Neural cell (in vitro differentiated cells): ENCODE data around the gene TMEM79. TPM values are rescaled to one million over a fixed set of nuclear protein-coding genes. Genes with fewer than 3 reads are reported as not detected.
A peak's percentile ranks its signal among the peaks of the same experiment; 100 is the strongest.

Experiments
- H2AFZ ChIP-seq: fragments of 200-600, 300-800 bp; sonication (generic), shearing (Covaris generic); 2 replicates; pipeline ENCODE4 v1.6.0; 2014; ENCODE audit warnings: low read depth, mild to moderate bottlenecking, antibody characterized with exemption, low read length, moderate library complexity
- H3F3A ChIP-seq: fragments of 200-600 bp; shearing (Covaris generic); 2 replicates; pipeline ENCODE4 v1.6.1; 2016; ENCODE audit warnings: mild to moderate bottlenecking, moderate library complexity, mixed read lengths, antibody characterized with exemption, low read length; ENCODE audit not compliant: insufficient read depth, poor library complexity, severe bottlenecking
- H3K27ac ChIP-seq: fragments of 200-600, 300-800 bp; sonication (generic), shearing (Covaris generic); 2 replicates; pipeline ENCODE4 v1.5.1; 2014; ENCODE audit warnings: mild to moderate bottlenecking, low read length, moderate library complexity
- H3K27me3 ChIP-seq: fragments of 300-800, 200-600 bp; sonication (generic), shearing (Covaris generic); 2 replicates; pipeline ENCODE4 v1.6.0; 2014; ENCODE audit warnings: mild to moderate bottlenecking, low read depth, low read length, moderate library complexity; ENCODE audit not compliant: insufficient read depth
- H3K36me3 ChIP-seq: fragments of 300-800, 200-600 bp; sonication (generic), shearing (Covaris generic); 2 replicates; pipeline ENCODE4 v1.5.1; 2014; ENCODE audit warnings: mild to moderate bottlenecking, antibody characterized with exemption, low read length, moderate library complexity; ENCODE audit not compliant: insufficient read depth
- H3K4me2 ChIP-seq: fragments of 300-800, 200-600 bp; sonication (generic), shearing (Covaris generic); 2 replicates; pipeline ENCODE4 v1.6.0; 2014; ENCODE audit warnings: mild to moderate bottlenecking, low read length
- H3K4me3 ChIP-seq: fragments of 300-800, 200-600 bp; sonication (generic), shearing (Covaris generic); 2 replicates; pipeline ENCODE4 v1.5.1; 2014; ENCODE audit warnings: mild to moderate bottlenecking, low read length, moderate library complexity
- H3K79me2 ChIP-seq: fragments of 200-600 bp; shearing (Covaris generic); replicated peaks from 2 replicates; pipeline ENCODE4 v1.6.0; 2014; ENCODE audit warnings: mild to moderate bottlenecking, low read length, moderate library complexity; ENCODE audit not compliant: insufficient read depth
- H3K9ac ChIP-seq: fragments of 300-800, 200-600 bp; sonication (generic), shearing (Covaris generic); 2 replicates; pipeline ENCODE4 v1.6.1; 2016; ENCODE audit warnings: mild to moderate bottlenecking, low read length, mixed read lengths
- H3K9me2 ChIP-seq: fragments of 200-600 bp; shearing (Covaris generic); 2 replicates; pipeline ENCODE4 v1.6.1; 2016; ENCODE audit warnings: mild to moderate bottlenecking, low read length, mixed read lengths; ENCODE audit not compliant: insufficient read depth
- H3K9me3 ChIP-seq: fragments of 200-600, 300-800 bp; sonication (generic), shearing (Covaris generic); 2 replicates; pipeline ENCODE4 v1.6.1; 2016; ENCODE audit warnings: mild to moderate bottlenecking, mixed run types, low read length, moderate library complexity, mixed read lengths
- H4K20me1 ChIP-seq: fragments of 200-600 bp; shearing (Covaris generic); 2 replicates; pipeline ENCODE4 v1.6.1; 2016; ENCODE audit warnings: mild to moderate bottlenecking, mixed run types; ENCODE audit not compliant: insufficient read depth
- CTCF ChIP-seq: fragments of 450-650 bp; IDR thresholded peaks from 2 replicates; pipeline ENCODE4 v1.5.1; 2014; ENCODE audit warnings: antibody characterized with exemption, mild to moderate bottlenecking, moderate library complexity; ENCODE audit not compliant: poor library complexity, severe bottlenecking
- EP300 ChIP-seq: fragments of 450-650 bp; conservative IDR thresholded peaks from 2 replicates; pipeline ENCODE4 v1.6.1; 2014; ENCODE audit warnings: antibody characterized with exemption, mild to moderate bottlenecking, moderate library complexity; ENCODE audit not compliant: poor library complexity, severe bottlenecking
- EZH2 ChIP-seq: fragments of 200-600, 300-800 bp; shearing (Covaris generic), sonication (generic); IDR thresholded peaks from 2 replicates; pipeline ENCODE4 v1.6.1; 2014; ENCODE audit warnings: antibody characterized with exemption, low read length, borderline replicate concordance, mild to moderate bottlenecking; ENCODE audit not compliant: insufficient read depth, poor library complexity, severe bottlenecking
- MXI1 ChIP-seq: fragments of 450-650 bp; conservative IDR thresholded peaks from 2 replicates; pipeline ENCODE4 v1.6.1; 2014; ENCODE audit warnings: antibody characterized with exemption, mild to moderate bottlenecking; ENCODE audit not compliant: poor library complexity, severe bottlenecking
- POLR2AphosphoS5 ChIP-seq: IDR thresholded peaks from 2 replicates; pipeline ENCODE4 v1.6.1; 2012
- RAD21 ChIP-seq: fragments of 450-650 bp; conservative IDR thresholded peaks from 2 replicates; pipeline ENCODE4 v1.6.1; 2014; ENCODE audit warnings: antibody characterized with exemption, mild to moderate bottlenecking, moderate library complexity
- REST ChIP-seq: IDR thresholded peaks from 2 replicates; pipeline ENCODE4 v1.6.1; 2012; ENCODE audit warnings: borderline replicate concordance
- SMC3 ChIP-seq: fragments of 450-650 bp; conservative IDR thresholded peaks from 2 replicates; pipeline ENCODE4 v1.6.1; 2014; ENCODE audit warnings: antibody characterized with exemption, mild to moderate bottlenecking, moderate library complexity; ENCODE audit not compliant: poor library complexity
- TAF1 ChIP-seq: IDR thresholded peaks from 2 replicates; pipeline ENCODE4 v1.6.1; 2012; ENCODE audit warnings: low read depth
- polyA plus RNA-seq: library from polyadenylated mRNA; depleted of rRNA; stranded (reverse); fragments of >200 nt; gene quantifications from 2 replicates; pipeline ENCODE4 v1.2.3, GENCODE V29; 2014

TMEM79 gene
- polyA plus RNA-seq, 1 donor from 2014 or later, result 6.8 TPM

DNA sequence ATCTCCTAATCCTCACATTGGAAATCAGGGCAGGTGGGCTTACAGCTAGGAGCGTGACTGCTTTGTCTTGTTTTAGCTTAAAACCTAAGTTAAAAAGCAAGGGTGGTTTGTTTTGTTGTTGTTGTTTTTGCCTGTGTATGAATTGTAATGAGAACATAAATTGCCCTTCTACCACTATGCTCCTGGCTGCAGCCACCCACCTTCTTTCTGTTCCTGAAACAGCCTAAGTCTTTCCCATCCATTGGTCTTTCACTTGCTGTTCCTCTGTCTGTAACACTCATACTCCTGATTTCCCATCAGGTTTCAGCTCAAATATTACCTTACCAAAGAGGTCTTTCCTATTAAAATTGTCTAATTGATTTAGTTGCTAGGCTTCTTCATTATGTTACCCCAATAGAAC, 604 bp upstream of the TMEM79 start:
- H3K9me2 ChIP-seq, result no peaks in the 10 kb centered on the region
- no peaks in the 10 kb centered on the region for H4K20me1 ChIP-seq
- H3K4me2 ChIP-seq, result peak overlapping the region; percentile 81
- H3K79me2 ChIP-seq, result peaks cover 34% of the 10 kb centered on the region
- no peaks in the 10 kb centered on the region for H3K9me3 ChIP-seq
- no peak for TF ChIP-seq POLR2AphosphoS5
- no peak for TF ChIP-seq EP300
- H3F3A ChIP-seq, result no peaks in the 10 kb centered on the region
- H3K27ac ChIP-seq, result peak overlapping the region; percentile 56
- H3K27me3 ChIP-seq, result no peaks in the 10 kb centered on the region
- H3K4me3 ChIP-seq, result peak overlapping the region; percentile 78
- no peaks in the 10 kb centered on the region for H3K36me3 ChIP-seq
- peak overlapping the region; percentile 80 for H3K9ac ChIP-seq
- peak overlapping the region; percentile 83 for H2AFZ ChIP-seq

DNA sequence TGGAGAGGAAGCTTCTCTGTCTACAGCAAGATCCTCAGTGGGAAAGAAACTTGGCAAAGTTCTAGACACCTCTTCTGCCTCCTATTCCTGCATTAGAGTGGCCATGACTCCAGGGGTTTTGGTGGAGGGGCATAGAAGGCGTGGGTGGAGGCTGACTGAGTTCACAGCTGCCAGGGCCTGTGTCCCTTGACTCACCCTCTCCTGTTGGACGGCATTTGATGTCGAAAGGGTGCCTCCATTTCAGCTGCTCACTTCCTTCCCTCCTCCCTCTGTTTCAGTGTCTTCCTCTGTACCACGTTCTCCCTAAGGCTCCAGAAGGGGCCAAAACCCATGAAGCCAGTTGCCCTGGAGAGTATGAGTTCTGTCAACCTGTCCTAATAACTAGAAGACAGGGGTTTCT, 632 bp downstream of the TMEM79 start:
- no peak overlapping the region for H3K9ac ChIP-seq
- H3K9me3 ChIP-seq, result no peaks in the 10 kb centered on the region
- H3K36me3 ChIP-seq, result no peaks in the 10 kb centered on the region
- no peak overlapping the region for H3K4me3 ChIP-seq
- H3F3A ChIP-seq, result no peaks in the 10 kb centered on the region
- no peak overlapping the region for H3K27ac ChIP-seq
- H2AFZ ChIP-seq, result no peak overlapping the region
- H3K79me2 ChIP-seq, result peaks cover 27% of the 10 kb centered on the region
- H3K27me3 ChIP-seq, result no peaks in the 10 kb centered on the region
- no peaks in the 10 kb centered on the region for H4K20me1 ChIP-seq
- H3K9me2 ChIP-seq, result no peaks in the 10 kb centered on the region
- no peak overlapping the region for H3K4me2 ChIP-seq
- no peak for TF ChIP-seq MXI1
- TF ChIP-seq POLR2AphosphoS5, result no peak
- TF ChIP-seq CTCF, result no peak
- TF ChIP-seq EP300, result no peak
- TF ChIP-seq TAF1, result no peak
- TF ChIP-seq SMC3, result no peak
- no peak for TF ChIP-seq REST
- TF ChIP-seq EZH2, result no peak
- no peak for TF ChIP-seq RAD21

GRCh38 chr1:156285437-156285836, 1.3 kb downstream of the TMEM79 start:
- Histone ChIP-seq H3K9me2 (no peaks in the 10 kb centered on the region), H4K20me1 (no peaks in the 10 kb centered on the region), H3K9me3 (no peaks in the 10 kb centered on the region), H3K27me3 (no peaks in the 10 kb centered on the region), H3F3A (no peaks in the 10 kb centered on the region), H3K4me3 (no peak overlapping the region), H3K4me2 (no peak overlapping the region), H3K79me2 (peaks cover 20% of the 10 kb centered on the region), H2AFZ (no peak overlapping the region), H3K36me3 (no peaks in the 10 kb centered on the region), H3K9ac (no peak overlapping the region), H3K27ac (no peak overlapping the region)
- TF ChIP-seq POLR2AphosphoS5 (no peak), MXI1 (no peak), EZH2 (no peak), TAF1 (no peak), RAD21 (no peak), REST (no peak), EP300 (no peak), SMC3 (no peak), CTCF (no peak)
